IPS-15b (cell line): ENCODE results near the gene C19orf44.
"Not testable (repeated sequence)": the region's sequence is repeated elsewhere in the genome, so short reads cannot be mapped to it uniquely, and the experiment has no call there.

Experiments used
- H3K27me3 ChIP-seq: one replicate; pipeline ENCODE4 v1.6.1; 2013; ENCODE audit warnings: low read length; ENCODE audit not compliant: control insufficient read depth, insufficient read depth
- H3K36me3 ChIP-seq: one replicate; pipeline ENCODE4 v1.6.1; 2013; ENCODE audit warnings: low read length; ENCODE audit not compliant: control insufficient read depth, insufficient read depth
- H3K4me1 ChIP-seq: one replicate; pipeline ENCODE4 v1.6.1; 2013; ENCODE audit warnings: mild to moderate bottlenecking, low read length; ENCODE audit not compliant: control insufficient read depth, insufficient read depth
- H3K4me3 ChIP-seq: one replicate; pipeline ENCODE4 v1.5.1; 2013; ENCODE audit warnings: low read depth, low read length
- H3K9ac ChIP-seq: one replicate; pipeline ENCODE4 v1.6.1; 2013; ENCODE audit warnings: low read depth, mild to moderate bottlenecking, low read length
- H3K9me3 ChIP-seq: one replicate; pipeline ENCODE4 v1.6.1; 2013; ENCODE audit warnings: mild to moderate bottlenecking, low read length; ENCODE audit not compliant: control insufficient read depth, insufficient read depth

Gene C19orf44

GRCh38 chr19:16495982-16496612, at the start of gene C19orf44, which contains the start of gene CALR3:
TSS of gene C19orf44 (plus strand) at chr19:16496394. CDS start at chr19:16500793, 4,399 bp downstream.
TSS of gene CALR3 (minus strand) at chr19:16496167. CDS start at chr19:16496129, 38 bp downstream.
- Histone ChIP-seq H3K36me3 (no peaks in the 10 kb centered on the region), H3K4me1 (no peaks in the 10 kb centered on the region), H3K27me3 (no peaks in the 10 kb centered on the region), H3K9me3 (no peaks in the 10 kb centered on the region), H3K9ac (peak within 1 kb of the TSS; percentile 77), H3K4me3 (peak within 1 kb of the TSS; percentile 88)

DNA sequence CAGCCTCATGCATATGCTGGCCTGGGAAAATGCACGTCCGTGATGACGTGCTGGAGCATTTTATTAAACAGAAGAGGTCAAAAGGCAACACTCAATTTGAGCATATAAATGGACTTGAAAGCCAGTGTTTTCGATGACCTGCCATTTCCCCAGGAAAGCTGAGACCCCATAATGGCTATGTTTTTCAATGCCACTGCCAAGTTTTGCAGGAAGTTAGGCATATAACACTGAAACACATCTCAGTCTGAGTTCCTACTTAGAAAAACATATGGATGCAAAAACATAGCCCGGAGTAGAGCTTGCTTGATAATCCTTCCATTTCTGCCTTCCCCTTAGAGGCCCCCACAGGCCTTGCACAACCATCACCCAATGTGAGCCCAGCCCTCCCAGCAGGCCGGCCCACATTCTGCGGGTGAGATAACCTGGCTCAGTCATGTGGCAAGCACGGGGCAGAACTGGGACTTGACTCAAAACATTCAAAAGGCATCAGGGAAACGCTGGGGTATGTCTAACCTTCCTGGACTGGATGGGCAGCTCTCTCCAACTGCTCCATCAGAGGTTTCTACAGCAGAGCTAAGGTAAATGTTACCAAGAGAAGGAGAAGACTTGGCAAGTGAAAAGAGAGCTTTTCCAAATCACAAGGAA, 49.3 kb upstream of the C19orf44 start:
- Histone ChIP-seq H3K9me3 (no peaks in the 10 kb centered on the region), H3K4me3 (no peak overlapping the region), H3K36me3 (peaks cover 3% of the 10 kb centered on the region), H3K27me3 (no peaks in the 10 kb centered on the region), H3K4me1 (peaks cover 5% of the 10 kb centered on the region), H3K9ac (no peak overlapping the region)

GRCh38 chr19:16448872-16449271, 47.3 kb upstream of the C19orf44 start:
- not testable (repeated sequence) for H3K27me3 ChIP-seq, H3K9ac ChIP-seq, H3K4me1 ChIP-seq, H3K9me3 ChIP-seq, H3K36me3 ChIP-seq, H3K4me3 ChIP-seq

GRCh38 chr19:16449330-16449961, 46.7 kb upstream of the C19orf44 start:
- Histone ChIP-seq H3K4me3 (no peak overlapping the region), H3K27me3 (no peaks in the 10 kb centered on the region), H3K36me3 (peaks cover 3% of the 10 kb centered on the region), H3K4me1 (peaks cover 7% of the 10 kb centered on the region), H3K9me3 (no peaks in the 10 kb centered on the region), H3K9ac (no peak overlapping the region)

- Histone ChIP-seq H3K27me3 (no peaks in the 10 kb centered on the region), H3K4me1 (peaks cover 14% of the 10 kb centered on the region), H3K36me3 (peaks cover 3% of the 10 kb centered on the region), H3K9ac (no peak overlapping the region), H3K4me3 (no peak overlapping the region), H3K9me3 (no peaks in the 10 kb centered on the region)
Measured at GRCh38 chr19:16452325-16452724, 43.9 kb upstream of the C19orf44 start.

DNA sequence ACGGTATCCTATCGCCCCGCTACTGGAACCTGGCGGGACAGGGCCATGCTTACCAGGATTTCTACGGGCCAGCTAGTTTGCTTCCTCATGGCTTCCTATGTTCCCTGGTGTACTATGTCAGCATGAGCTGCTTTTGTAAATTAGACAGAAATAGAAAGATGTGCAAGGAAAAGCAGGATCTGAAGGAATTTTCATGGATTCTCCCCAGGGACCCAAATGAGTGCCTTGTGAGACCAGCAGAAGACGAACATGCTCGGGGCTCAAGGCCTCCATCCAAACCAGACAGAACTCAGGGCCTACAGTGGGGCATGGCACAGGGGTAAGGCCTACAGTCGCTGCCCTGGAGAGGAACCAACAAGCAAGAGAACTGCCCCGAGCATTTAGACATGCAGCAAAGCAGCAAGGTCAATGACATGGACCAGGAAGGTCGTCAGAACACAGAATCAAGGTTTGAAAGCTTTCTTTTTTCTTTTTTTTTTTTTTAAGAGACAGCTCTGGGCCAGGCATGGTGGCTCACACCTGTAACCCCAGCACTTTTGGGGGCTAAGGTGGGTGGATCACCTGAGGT, 41.8 kb upstream of the C19orf44 start:
- Histone ChIP-seq H3K27me3 (no peaks in the 10 kb centered on the region), H3K36me3 (no peaks in the 10 kb centered on the region), H3K4me1 (peaks cover 30% of the 10 kb centered on the region), H3K4me3 (no peak overlapping the region), H3K9me3 (no peaks in the 10 kb centered on the region), H3K9ac (peak overlapping the region; percentile 4)

GRCh38 chr19:16455489-16455888, 40.7 kb upstream of the C19orf44 start:
- no peak overlapping the region for H3K4me3 ChIP-seq
- H3K27me3 ChIP-seq: no peaks in the 10 kb centered on the region
- H3K4me1 ChIP-seq: peaks cover 34% of the 10 kb centered on the region
- H3K9ac ChIP-seq: no peak overlapping the region
- no peaks in the 10 kb centered on the region for H3K36me3 ChIP-seq
- H3K9me3 ChIP-seq: no peaks in the 10 kb centered on the region

DNA sequence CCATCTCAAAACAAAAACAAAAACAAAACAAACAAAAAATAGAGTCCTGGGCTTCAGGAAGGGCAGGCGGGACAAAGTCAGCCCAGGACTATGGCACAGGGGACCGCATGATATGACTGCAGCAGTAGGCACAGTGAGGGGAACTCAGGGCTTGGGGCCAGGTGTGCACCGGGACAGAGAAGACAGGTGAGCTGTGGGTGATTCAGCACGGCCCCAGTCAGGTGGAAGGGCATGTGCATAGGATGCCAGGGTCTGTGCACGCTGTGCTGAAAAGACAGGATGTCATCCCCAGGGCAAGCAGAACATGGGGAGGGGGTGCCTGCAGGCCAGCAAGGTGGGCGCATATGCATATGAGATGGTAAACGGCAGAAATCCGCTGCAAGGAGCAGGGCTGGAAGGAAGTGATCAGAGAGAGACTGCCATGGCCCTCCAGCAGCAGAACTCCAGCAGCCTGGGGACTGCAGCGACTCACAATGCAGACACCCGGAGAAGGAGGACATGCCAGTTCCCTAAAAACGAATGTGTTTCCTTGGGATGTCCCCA, 39.5 kb upstream of the C19orf44 start:
- Histone ChIP-seq H3K4me1 (peaks cover 34% of the 10 kb centered on the region), H3K9ac (no peak overlapping the region), H3K4me3 (no peak overlapping the region), H3K36me3 (no peaks in the 10 kb centered on the region), H3K27me3 (no peaks in the 10 kb centered on the region), H3K9me3 (no peaks in the 10 kb centered on the region)

- H3K4me3 ChIP-seq: no peak overlapping the region
- no peaks in the 10 kb centered on the region for H3K9me3 ChIP-seq
- peaks cover 34% of the 10 kb centered on the region for H3K4me1 ChIP-seq
- H3K9ac ChIP-seq: peak overlapping the region; percentile 65
- no peaks in the 10 kb centered on the region for H3K36me3 ChIP-seq
- H3K27me3 ChIP-seq: no peaks in the 10 kb centered on the region
Measured at GRCh38 chr19:16457195-16457953, 38.8 kb upstream of the C19orf44 start.

DNA sequence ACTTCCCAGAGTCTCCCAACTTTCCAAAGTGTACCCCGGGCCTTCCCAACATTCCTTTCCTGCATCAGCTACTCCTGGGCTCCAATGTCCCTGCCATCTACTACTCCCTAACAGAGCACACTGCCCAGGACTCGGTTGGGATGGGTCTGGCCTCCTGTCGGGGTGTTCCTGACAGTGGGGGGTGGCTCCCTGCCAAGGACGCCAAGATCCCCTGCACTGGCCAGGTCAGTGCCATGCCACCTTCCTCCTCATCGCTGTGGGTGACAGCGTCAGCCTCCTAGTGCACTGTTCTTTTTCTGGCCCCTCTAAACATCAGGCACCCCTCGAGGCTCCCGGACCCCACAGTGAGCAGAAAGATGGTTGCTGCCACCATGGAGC, 38.3 kb upstream of the C19orf44 start:
- H3K4me1 ChIP-seq: peaks cover 34% of the 10 kb centered on the region
- H3K4me3 ChIP-seq: no peak overlapping the region
- no peaks in the 10 kb centered on the region for H3K9me3 ChIP-seq
- no peaks in the 10 kb centered on the region for H3K27me3 ChIP-seq
- peak overlapping the region; percentile 65 for H3K9ac ChIP-seq
- no peaks in the 10 kb centered on the region for H3K36me3 ChIP-seq
